ENCODE measurements around the gene RIN3. TPM values are rescaled to one million over a fixed set of nuclear protein-coding genes. Genes with fewer than 3 reads are reported as not detected.

Gene RIN3
- total RNA-seq, 2 donors from 2014 or later = 6.6 to 11.8 TPM

DNA sequence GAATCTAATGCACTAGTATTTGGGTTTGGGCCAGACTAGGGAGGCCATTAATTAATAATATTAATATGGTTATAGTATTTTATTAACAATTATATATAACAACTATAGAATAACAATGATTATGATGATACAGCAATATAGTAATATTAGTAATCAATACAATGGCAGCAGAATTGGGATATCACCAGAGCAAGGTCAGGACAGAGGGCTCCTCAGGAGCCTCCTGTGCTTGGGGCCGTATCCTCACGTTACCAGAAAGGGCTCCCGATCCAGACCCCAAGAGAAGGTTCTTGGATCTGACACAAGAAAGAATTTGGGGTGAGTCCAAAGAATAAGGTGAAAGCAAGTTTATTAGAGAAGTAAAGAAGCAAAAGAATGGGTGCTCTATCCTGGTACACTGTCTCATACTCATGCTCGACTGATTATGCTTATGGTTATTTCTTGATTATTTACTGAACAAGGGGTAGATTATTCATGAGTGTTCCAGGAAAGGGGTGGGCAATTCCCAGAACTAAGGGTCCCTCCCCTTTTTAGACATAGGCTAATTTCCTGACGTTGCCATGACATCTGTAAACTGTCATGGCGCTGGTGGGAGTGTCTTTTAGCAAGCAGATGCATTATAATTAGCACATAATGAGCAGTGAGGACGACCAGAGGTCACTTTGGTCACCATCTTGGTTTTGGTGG is 61.6 kb downstream of the RIN3 start:
- H3K4me1 ChIP-seq = peaks cover 0 to 4% of the 10 kb centered on the region in 2 donors
- no peaks in the 10 kb centered on the region for H3K9me3 ChIP-seq
- peaks cover 8% of the 10 kb centered on the region for H3K36me3 ChIP-seq
- TF ChIP-seq, protein P1, sequence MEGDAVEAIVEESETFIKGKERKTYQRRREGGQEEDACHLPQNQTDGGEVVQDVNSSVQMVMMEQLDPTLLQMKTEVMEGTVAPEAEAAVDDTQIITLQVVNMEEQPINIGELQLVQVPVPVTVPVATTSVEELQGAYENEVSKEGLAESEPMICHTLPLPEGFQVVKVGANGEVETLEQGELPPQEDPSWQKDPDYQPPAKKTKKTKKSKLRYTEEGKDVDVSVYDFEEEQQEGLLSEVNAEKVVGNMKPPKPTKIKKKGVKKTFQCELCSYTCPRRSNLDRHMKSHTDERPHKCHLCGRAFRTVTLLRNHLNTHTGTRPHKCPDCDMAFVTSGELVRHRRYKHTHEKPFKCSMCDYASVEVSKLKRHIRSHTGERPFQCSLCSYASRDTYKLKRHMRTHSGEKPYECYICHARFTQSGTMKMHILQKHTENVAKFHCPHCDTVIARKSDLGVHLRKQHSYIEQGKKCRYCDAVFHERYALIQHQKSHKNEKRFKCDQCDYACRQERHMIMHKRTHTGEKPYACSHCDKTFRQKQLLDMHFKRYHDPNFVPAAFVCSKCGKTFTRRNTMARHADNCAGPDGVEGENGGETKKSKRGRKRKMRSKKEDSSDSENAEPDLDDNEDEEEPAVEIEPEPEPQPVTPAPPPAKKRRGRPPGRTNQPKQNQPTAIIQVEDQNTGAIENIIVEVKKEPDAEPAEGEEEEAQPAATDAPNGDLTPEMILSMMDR (IDR thresholded peaks at IDR 0.05) = no peak
- no peaks in the 10 kb centered on the region for H3K27me3 ChIP-seq
- no peak overlapping the region for H3K27ac ChIP-seq
- no peak for DNase-seq (ENCODE audit: low spot score)
- no peak overlapping the region for H3K4me3 ChIP-seq

DNA sequence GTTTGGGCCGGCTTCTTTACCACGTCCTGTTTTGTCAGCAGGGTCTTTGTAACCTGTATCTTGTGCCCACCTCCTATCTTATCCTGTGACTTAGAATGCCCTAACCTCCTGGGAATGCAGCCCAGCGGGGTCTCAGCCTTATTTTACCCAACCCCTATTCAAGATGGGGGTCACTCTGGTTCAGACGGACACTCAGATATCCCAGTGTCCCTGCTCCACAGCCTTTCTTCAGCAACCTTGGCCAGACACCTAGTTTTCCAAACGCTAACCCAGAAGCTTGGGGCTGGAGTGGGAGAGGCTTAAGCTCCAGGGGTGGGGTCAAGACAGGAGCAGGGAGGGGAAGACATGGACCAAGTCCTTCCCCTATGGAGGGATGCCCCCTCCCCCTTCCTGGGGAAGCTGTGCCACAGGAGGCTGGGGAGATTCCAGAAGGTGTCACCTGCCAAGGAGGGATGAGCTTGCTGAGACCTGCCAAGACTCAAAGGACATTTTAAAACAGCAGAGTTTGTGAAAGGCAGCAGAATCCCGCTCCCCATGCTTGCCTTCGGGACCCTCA is 62.2 kb downstream of the RIN3 start:
- H3K36me3 ChIP-seq = peaks cover 14% of the 10 kb centered on the region
- no peaks in the 10 kb centered on the region for H3K9me3 ChIP-seq
- no peak overlapping the region for H3K4me3 ChIP-seq
- H3K4me1 ChIP-seq = peaks cover 0 to 4% of the 10 kb centered on the region in 2 donors
- no peaks in the 10 kb centered on the region for H3K27me3 ChIP-seq
- TF ChIP-seq, protein P1 (IDR thresholded peaks at IDR 0.05) = no peak
- DNase-seq (ENCODE audit: low spot score) = no peak
- H3K27ac ChIP-seq = no peak overlapping the region

DNA sequence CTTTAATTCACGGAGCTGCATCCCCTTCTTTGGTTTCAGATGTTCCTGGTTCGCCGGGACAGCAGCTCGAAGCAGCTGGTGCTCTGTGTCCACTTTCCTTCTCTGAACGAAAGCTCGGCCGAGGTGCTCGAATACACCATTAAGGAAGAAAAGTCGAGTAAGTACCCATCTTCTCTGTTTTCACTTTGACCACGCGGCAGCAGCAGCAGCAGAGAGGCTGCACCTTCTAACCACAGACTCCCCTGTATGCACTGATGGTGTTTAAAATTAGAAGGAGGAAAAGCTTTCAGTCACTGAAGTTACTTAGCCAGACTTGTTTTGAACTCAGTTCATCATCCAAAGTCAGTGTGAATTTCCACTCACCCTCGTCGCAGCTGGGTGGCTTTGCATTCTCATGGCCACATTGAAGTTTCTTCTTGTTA is 63.8 kb downstream of the RIN3 start:
- TF ChIP-seq, protein P1 (IDR thresholded peaks at IDR 0.05) = no peak
- Histone ChIP-seq H3K4me3 (no peak overlapping the region), H3K4me1 (no peaks in the 10 kb centered on the region), H3K27ac (no peak overlapping the region), H3K27me3 (no peaks in the 10 kb centered on the region), H3K36me3 (peaks cover 15% of the 10 kb centered on the region), H3K9me3 (no peaks in the 10 kb centered on the region)
- no peak for DNase-seq (ENCODE audit: low spot score)

DNA sequence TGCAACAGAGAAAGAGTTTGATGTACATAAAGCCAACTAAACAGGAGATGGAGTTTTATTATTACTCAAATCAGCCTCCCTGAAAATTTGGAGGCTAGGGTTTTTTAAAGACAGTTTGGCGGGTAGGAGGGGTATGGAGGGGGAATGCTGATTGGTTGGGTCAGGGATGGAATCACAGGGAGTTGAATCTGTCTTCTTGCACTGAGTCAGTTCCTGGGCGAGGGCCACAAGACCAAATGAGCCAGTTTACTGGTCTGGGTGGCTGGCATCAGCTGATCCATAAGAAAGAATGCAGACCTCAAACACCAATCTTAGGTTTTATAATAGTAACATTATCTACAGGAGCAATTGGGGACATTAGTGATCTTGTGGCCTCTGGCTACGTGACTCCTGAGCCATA is 64.9 kb downstream of the RIN3 start:
- TF ChIP-seq, protein P1 (IDR thresholded peaks at IDR 0.05) = no peak
- no peak for DNase-seq (ENCODE audit: low spot score)
- H3K36me3 ChIP-seq = peaks cover 15% of the 10 kb centered on the region
- H3K27ac ChIP-seq = no peak overlapping the region
- no peaks in the 10 kb centered on the region for H3K9me3 ChIP-seq
- no peaks in the 10 kb centered on the region for H3K4me1 ChIP-seq
- H3K27me3 ChIP-seq = no peaks in the 10 kb centered on the region
- H3K4me3 ChIP-seq = no peak overlapping the region

DNA sequence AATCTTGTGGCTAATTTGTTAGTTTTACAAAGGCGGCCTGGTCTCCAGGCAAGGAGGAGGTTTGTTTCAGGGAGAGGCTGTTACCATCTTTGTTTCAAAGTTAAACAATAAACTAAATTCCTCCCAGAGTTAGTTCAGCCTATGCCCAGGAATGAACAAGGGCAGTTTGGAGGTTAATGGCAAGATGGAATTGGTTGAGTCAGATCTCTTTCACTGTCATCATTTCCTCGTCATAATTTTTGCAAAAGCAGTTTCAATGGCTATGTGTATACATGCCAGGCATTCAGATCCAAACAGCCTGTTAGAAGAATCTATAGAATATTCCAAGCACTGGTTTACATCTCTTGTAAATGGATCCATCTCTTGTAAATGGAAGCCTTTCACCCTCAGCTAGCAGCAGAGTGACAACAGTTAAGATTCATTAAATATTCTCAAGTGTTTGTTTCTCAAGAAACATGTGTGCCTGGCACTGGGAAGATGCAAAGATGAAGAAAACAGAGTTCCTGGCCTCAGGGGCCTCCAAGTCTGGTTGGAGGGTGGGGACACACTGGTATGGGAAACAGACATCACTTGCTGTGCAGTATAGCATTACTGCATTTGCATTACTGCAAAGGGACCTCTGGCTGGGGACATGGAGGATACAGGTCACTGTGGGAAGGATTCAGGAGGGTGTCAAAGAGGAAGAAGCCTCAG is 65.8 kb downstream of the RIN3 start:
- Histone ChIP-seq H3K9me3 (no peaks in the 10 kb centered on the region), H3K4me3 (no peak overlapping the region), H3K4me1 (no peaks in the 10 kb centered on the region), H3K27me3 (no peaks in the 10 kb centered on the region), H3K27ac (no peak overlapping the region), H3K36me3 (peaks cover 15% of the 10 kb centered on the region)
- TF ChIP-seq, protein P1 (IDR thresholded peaks at IDR 0.05) = no peak
- no peak for DNase-seq (ENCODE audit: low spot score)
